GM19099 (cell line): ENCODE results near the gene RPS4Y1.

Source experiments
- POLR2A ChIP-seq: IDR thresholded peaks from 3 replicates; pipeline ENCODE4 v1.6.1; 2011; ENCODE audit warnings: low read depth; ENCODE audit not compliant: insufficient read length; ENCODE audit errors: extremely low read depth

RPS4Y1 gene

GRCh38 chrY:2866581-2866980, 25.2 kb downstream of the RPS4Y1 start:
- no peak for TF ChIP-seq POLR2A

- no peak for TF ChIP-seq POLR2A
Measured at GRCh38 chrY:2867469-2867868, 26.1 kb downstream of the RPS4Y1 start.

- TF ChIP-seq POLR2A, result no peak
Measured at GRCh38 chrY:2868035-2868607, 26.7 kb downstream of the RPS4Y1 start.

GRCh38 chrY:2874211-2874610, 32.8 kb downstream of the RPS4Y1 start:
- TF ChIP-seq POLR2A, result no peak

- TF ChIP-seq POLR2A, result no peak
Measured at GRCh38 chrY:2883561-2883960, 42.2 kb downstream of the RPS4Y1 start.

GRCh38 chrY:2885880-2886279, 44.5 kb downstream of the RPS4Y1 start:
- no peak for TF ChIP-seq POLR2A

- TF ChIP-seq POLR2A, result no peak
Measured at GRCh38 chrY:2887386-2887785, 46.0 kb downstream of the RPS4Y1 start.

GRCh38 chrY:2887955-2888354, 46.6 kb downstream of the RPS4Y1 start:
- no peak for TF ChIP-seq POLR2A

- no peak for TF ChIP-seq POLR2A
Measured at GRCh38 chrY:2893471-2893870, 52.1 kb downstream of the RPS4Y1 start.

- TF ChIP-seq POLR2A, result no peak
Measured at GRCh38 chrY:2896050-2896449, 54.6 kb downstream of the RPS4Y1 start.

GRCh38 chrY:2907356-2907755, 66.0 kb downstream of the RPS4Y1 start:
- no peak for TF ChIP-seq POLR2A

- TF ChIP-seq POLR2A, result no peak
Measured at GRCh38 chrY:2913066-2913815, 71.8 kb downstream of the RPS4Y1 start.
